ENCODE data around the gene SLC25A39. TPM values are rescaled to one million over a fixed set of nuclear protein-coding genes. Genes with fewer than 3 reads are reported as not detected.

The SLC25A39 gene
- 145 to 215 TPM (median 198 TPM) in 5 replicates for total RNA-seq (2022; extraction: Qiagen RNA extraction; ENCODE audit: low read depth)

GRCh38 chr17:44324571-44325275 is at the start of gene SLC25A39:
Gene SLC25A39 (minus strand): TSS chr17:44324823. CDS start chr17:44323562, 1,261 bp downstream.

GRCh38 chr17:44363613-44364159 is 39.1 kb upstream of the SLC25A39 start, which contains the start of gene FAM171A2:
Gene FAM171A2 (minus strand): TSS chr17:44363853. CDS start chr17:44363714, 139 bp downstream.

GRCh38 chr17:44344939-44345453 is 20.4 kb upstream of the SLC25A39 start, which contains the start of gene GRN:
Gene GRN (plus strand): TSS chr17:44345302. CDS start chr17:44349165, 3,863 bp downstream.

GRCh38 chr17:44308320-44308818 is 16.3 kb downstream of the SLC25A39 start, which contains the start of gene RUNDC3A:
Gene RUNDC3A (plus strand): TSS chr17:44308601. CDS start chr17:44308833, 232 bp downstream.

Other genes with a start within 250 kb of the SLC25A39 start
- 13.6 to 15.8 TPM (median 14.3 TPM) in 5 replicates for gene HDAC5, start 201.2 kb downstream of the SLC25A39 start, total RNA-seq (2022; extraction: Qiagen RNA extraction; ENCODE audit: low read depth)
- 8.1 to 10.5 TPM (median 9.5 TPM) in 5 replicates for gene HROB, start 182.9 kb downstream of the SLC25A39 start, total RNA-seq (2022; extraction: Qiagen RNA extraction; ENCODE audit: low read depth)
- gene ASB16, start 154.1 kb downstream of the SLC25A39 start, total RNA-seq (2022; extraction: Qiagen RNA extraction; ENCODE audit: low read depth), result 0.17 TPM in 1 of 5 replicates, not detected in the others
- gene TMUB2, start 137.9 kb downstream of the SLC25A39 start, total RNA-seq (2022; extraction: Qiagen RNA extraction; ENCODE audit: low read depth), result 35.7 to 45.8 TPM (median 44.6 TPM) in 5 replicates
- gene ATXN7L3, start 124.9 kb downstream of the SLC25A39 start, total RNA-seq (2022; extraction: Qiagen RNA extraction; ENCODE audit: low read depth), result 55.1 to 69.0 TPM (median 65.1 TPM) in 5 replicates
- 99.9 to 104 TPM (median 102 TPM) in 5 replicates for gene UBTF, start 105.1 kb downstream of the SLC25A39 start, total RNA-seq (2022; extraction: Qiagen RNA extraction; ENCODE audit: low read depth)
- gene SLC4A1, start 56.7 kb downstream of the SLC25A39 start, total RNA-seq (2022; extraction: Qiagen RNA extraction; ENCODE audit: low read depth), result 0.02 TPM in 1 of 5 replicates, not detected in the others
- 0.53 to 0.94 TPM (median 0.83 TPM) in 5 replicates for gene RUNDC3A, start 16.2 kb downstream of the SLC25A39 start, total RNA-seq (2022; extraction: Qiagen RNA extraction; ENCODE audit: low read depth)
- gene GRN, start 20.5 kb upstream of the SLC25A39 start, total RNA-seq (2022; extraction: Qiagen RNA extraction; ENCODE audit: low read depth), result 217 to 252 TPM (median 238 TPM) in 5 replicates
- gene FAM171A2, start 39.0 kb upstream of the SLC25A39 start, total RNA-seq (2022; extraction: Qiagen RNA extraction; ENCODE audit: low read depth), result 2.4 to 4.5 TPM (median 4.1 TPM) in 5 replicates
- 1.0 to 1.9 TPM (median 1.6 TPM) in 5 replicates for gene ITGA2B, start 64.8 kb upstream of the SLC25A39 start, total RNA-seq (2022; extraction: Qiagen RNA extraction; ENCODE audit: low read depth)
- 17.9 to 23.8 TPM (median 20.7 TPM) in 5 replicates for gene GPATCH8, start 178.6 kb upstream of the SLC25A39 start, total RNA-seq (2022; extraction: Qiagen RNA extraction; ENCODE audit: low read depth)
- gene FZD2, start 232.7 kb upstream of the SLC25A39 start, total RNA-seq (2022; extraction: Qiagen RNA extraction; ENCODE audit: low read depth), result 27.4 to 44.8 TPM (median 41.2 TPM) in 5 replicates

Measured in A549 treated with CpdA at 1 μM for 4 hours (cell line).